BJ (cell line): ENCODE results near the gene SLC25A48. TPM values are rescaled to one million over a fixed set of nuclear protein-coding genes. Genes with fewer than 3 reads are reported as not detected.

Experiments
- CTCF ChIA-PET: fragments of 350-600 bp; formaldehyde crosslinking; extraction: SDS; loops from one replicate; lab custom pipeline; 2021; ENCODE audit warnings: antibody characterized with exemption, inconsistent platforms; lab: Yijun Ruan, JAX
- POLR2A ChIA-PET: fragments of 300-600 bp; sonication (Branson Sonifier 250); formaldehyde crosslinking; extraction: SDS; loops from one replicate; lab custom pipeline; 2021; ENCODE audit warnings: antibody characterized with exemption; lab: Charles Lee
- DNase-seq: peaks from one replicate; pipeline ENCODE4 v3.0.0-alpha.2; 2011; ENCODE audit warnings: low read depth
- H3K27me3 ChIP-seq: 2 replicates; pipeline ENCODE4 v1.6.0; 2011; ENCODE audit warnings: low read length; ENCODE audit not compliant: control insufficient read depth, insufficient read depth
- H3K36me3 ChIP-seq: 2 replicates; pipeline ENCODE4 v1.5.1; 2011; ENCODE audit warnings: low read length; ENCODE audit not compliant: control insufficient read depth, insufficient read depth
- H3K4me3 ChIP-seq: 2 replicates; pipeline ENCODE4 v1.5.1; 2011; ENCODE audit warnings: low read depth, mild to moderate bottlenecking, control low read depth, low read length
- CTCF ChIP-seq: IDR thresholded peaks from 2 replicates; pipeline ENCODE4 v1.5.1; 2011; ENCODE audit warnings: low read depth, mild to moderate bottlenecking, control low read depth, inconsistent platforms, low read length, moderate library complexity; ENCODE audit not compliant: insufficient read depth
- polyA plus RNA-seq: library from polyadenylated mRNA; depleted of rRNA; stranded (reverse); fragments of >200 nt; gene quantifications from 2 replicates; pipeline ENCODE4 v1.2.3, GENCODE V29; 2011

Gene SLC25A48
- polyA plus RNA-seq, 1 experiment = not detected

DNA sequence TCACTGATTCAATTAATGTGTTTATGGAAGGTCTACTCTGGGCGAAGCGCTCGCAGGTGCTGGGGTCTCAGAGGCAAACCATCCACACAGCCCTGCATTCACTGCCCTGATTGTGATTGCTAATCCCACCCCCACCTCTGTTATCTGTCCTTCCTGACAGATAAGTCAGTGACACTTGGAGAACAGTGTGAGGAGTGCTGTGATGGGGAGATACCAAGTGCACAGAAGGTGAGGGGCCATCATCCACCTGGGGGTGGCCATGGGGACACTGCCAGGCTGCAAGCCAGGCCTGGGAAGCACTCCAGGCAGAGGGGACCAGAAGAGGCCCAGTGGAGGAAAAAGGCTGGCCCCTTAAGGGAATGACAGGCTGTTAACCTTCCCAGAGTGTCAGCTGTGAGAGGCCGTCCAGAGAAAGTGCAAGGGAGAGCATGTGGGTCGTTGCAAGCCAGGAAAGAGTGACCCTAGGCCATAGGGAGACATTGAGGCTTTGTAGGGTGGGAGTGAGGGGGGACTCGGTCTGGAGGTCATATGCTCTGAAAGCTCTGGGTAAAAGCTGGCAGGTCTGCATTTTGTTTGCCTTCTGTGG, 43.2 kb downstream of the SLC25A48 start:
- CTCF ChIA-PET = interaction anchor here (2.3 kb wide), 1 partner anchor 335 kb away, joined by 10 read pairs; no protein-coding TSS in a partner anchor

GRCh38 chr5:135878156-135878620, 43.7 kb downstream of the SLC25A48 start:
- TF ChIP-seq CTCF = no peak
- H3K36me3 ChIP-seq = no peaks in the 10 kb centered on the region
- H3K27me3 ChIP-seq = peaks cover 3% of the 10 kb centered on the region; the same call in 1 of the 2 replicates
- no peak for DNase-seq
- H3K4me3 ChIP-seq = no peak overlapping the region
- ChIA-PET POLR2A (no interaction called here), CTCF (interaction anchor here (2.3 kb wide), 1 partner anchor 335 kb away, joined by 10 read pairs; no protein-coding TSS in a partner anchor)

More for the DNA sequence above, 43.2 kb downstream of the SLC25A48 start:
- Histone ChIP-seq H3K27me3 (peaks cover 3% of the 10 kb centered on the region; the same call in 1 of the 2 replicates), H3K36me3 (no peaks in the 10 kb centered on the region), H3K4me3 (no peak overlapping the region)
- no peak for TF ChIP-seq CTCF
- POLR2A ChIA-PET = no interaction called here
- no peak for DNase-seq

GRCh38 chr5:135879591-135879990, 45.1 kb downstream of the SLC25A48 start:
- no peak for TF ChIP-seq CTCF
- CTCF ChIA-PET = interaction anchor here (2.3 kb wide), 1 partner anchor 333 kb away, joined by 10 read pairs; no protein-coding TSS in a partner anchor
- no peak for DNase-seq
- Histone ChIP-seq H3K4me3 (no peak overlapping the region), H3K27me3 (peaks cover 3% of the 10 kb centered on the region; the same call in 1 of the 2 replicates), H3K36me3 (no peaks in the 10 kb centered on the region)
- POLR2A ChIA-PET = no interaction called here

DNA sequence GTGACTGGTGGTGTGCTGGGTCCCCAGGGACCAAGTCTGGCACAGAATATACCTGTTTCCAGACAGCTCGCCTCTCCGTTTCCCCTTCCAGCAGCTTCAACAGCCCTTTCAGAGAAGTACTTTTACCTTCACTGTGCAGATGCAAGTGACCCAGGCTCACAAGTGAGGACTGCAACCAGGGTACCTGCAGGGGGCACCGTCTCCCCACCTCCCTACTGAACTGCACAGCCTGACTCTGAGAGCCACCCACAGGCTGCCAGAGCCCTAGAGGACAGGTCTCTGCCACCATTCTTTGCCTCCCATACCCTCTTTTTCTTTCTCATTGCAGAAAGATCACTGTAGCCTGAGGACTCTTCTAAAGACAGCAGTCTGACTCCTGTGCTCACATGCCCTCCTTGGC, 45.8 kb downstream of the SLC25A48 start:
- Histone ChIP-seq H3K4me3 (no peak overlapping the region), H3K36me3 (no peaks in the 10 kb centered on the region), H3K27me3 (peaks cover 3% of the 10 kb centered on the region; the same call in 1 of the 2 replicates)
- TF ChIP-seq CTCF = peak; percentile 30; the same call in 1 of the 2 replicates
- no peak for DNase-seq
- ChIA-PET POLR2A (no interaction called here), CTCF (interaction anchor here (3.8 kb wide), 1 partner anchor 331 kb away, joined by 25 read pairs; no protein-coding TSS in a partner anchor)

DNA sequence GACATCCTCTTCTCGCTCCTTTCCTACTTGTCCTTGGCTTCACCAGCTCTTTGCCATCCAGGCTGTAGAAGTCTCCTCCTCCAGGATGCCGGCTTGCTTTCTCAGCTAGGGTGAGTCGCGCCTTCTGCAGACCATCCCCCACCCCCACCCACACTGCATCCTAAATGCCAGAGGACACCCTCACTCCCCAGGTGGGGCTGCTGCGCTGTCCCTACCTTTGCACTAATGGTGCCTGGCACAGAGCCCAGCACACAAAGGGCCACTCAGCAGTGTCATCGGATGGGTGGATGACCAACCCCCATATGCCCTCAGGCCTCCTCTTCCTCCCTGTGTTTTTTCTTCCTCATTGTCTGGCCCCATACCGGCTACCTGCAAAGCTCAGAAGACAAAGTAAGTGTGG, 46.3 kb downstream of the SLC25A48 start:
- no peak overlapping the region for H3K4me3 ChIP-seq
- ChIA-PET POLR2A (no interaction called here), CTCF (interaction anchor here (1.6 to 3.8 kb wide), 2 partner anchors 12 to 331 kb away, joined by 4 to 25 read pairs; no protein-coding TSS in a partner anchor)
- no peaks in the 10 kb centered on the region for H3K36me3 ChIP-seq
- no peak for TF ChIP-seq CTCF
- DNase-seq = no peak
- H3K27me3 ChIP-seq = peaks cover 3% of the 10 kb centered on the region; the same call in 1 of the 2 replicates
